BJ (cell line): ENCODE data around the gene AKR1C1. TPM values are rescaled to one million over a fixed set of nuclear protein-coding genes. Genes with fewer than 3 reads are reported as not detected.
A peak's percentile ranks its signal among the peaks of the same experiment; 100 is the strongest.
"Not testable (repeated sequence)": the region's sequence is repeated elsewhere in the genome, so short reads cannot be mapped to it uniquely, and the experiment has no call there.

Experiments
- CTCF ChIA-PET: fragments of 350-600 bp; formaldehyde crosslinking; extraction: SDS; loops from one replicate; lab custom pipeline; 2021; ENCODE audit warnings: antibody characterized with exemption, inconsistent platforms; lab: Yijun Ruan, JAX
- POLR2A ChIA-PET: fragments of 300-600 bp; sonication (Branson Sonifier 250); formaldehyde crosslinking; extraction: SDS; loops from one replicate; lab custom pipeline; 2021; ENCODE audit warnings: antibody characterized with exemption; lab: Charles Lee
- DNase-seq: peaks from one replicate; pipeline ENCODE4 v3.0.0-alpha.2; 2011; ENCODE audit warnings: low read depth
- H3K27me3 ChIP-seq: 2 replicates; pipeline ENCODE4 v1.6.0; 2011; ENCODE audit warnings: low read length; ENCODE audit not compliant: control insufficient read depth, insufficient read depth
- H3K36me3 ChIP-seq: 2 replicates; pipeline ENCODE4 v1.5.1; 2011; ENCODE audit warnings: low read length; ENCODE audit not compliant: control insufficient read depth, insufficient read depth
- H3K4me3 ChIP-seq: 2 replicates; pipeline ENCODE4 v1.5.1; 2011; ENCODE audit warnings: low read depth, mild to moderate bottlenecking, control low read depth, low read length
- CTCF ChIP-seq: IDR thresholded peaks from 2 replicates; pipeline ENCODE4 v1.5.1; 2011; ENCODE audit warnings: low read depth, mild to moderate bottlenecking, control low read depth, inconsistent platforms, low read length, moderate library complexity; ENCODE audit not compliant: insufficient read depth
- polyA plus RNA-seq: library from polyadenylated mRNA; depleted of rRNA; stranded (reverse); fragments of >200 nt; gene quantifications from 2 replicates; pipeline ENCODE4 v1.2.3, GENCODE V29; 2011

Gene AKR1C1
- polyA plus RNA-seq, 1 experiment = 4.0 TPM

GRCh38 chr10:4941540-4942330 is 21.5 kb upstream of the AKR1C1 start:
- POLR2A ChIA-PET = no interaction called here
- no peak for DNase-seq
- no peaks in the 10 kb centered on the region for H3K27me3 ChIP-seq
- no peak overlapping the region for H3K4me3 ChIP-seq
- no peaks in the 10 kb centered on the region for H3K36me3 ChIP-seq
- no peak for TF ChIP-seq CTCF
- CTCF ChIA-PET = interaction anchor here (0.6 to 1.4 kb wide), 2 partner anchors 89 to 93 kb away, joined by 3 to 11 read pairs; no protein-coding TSS in a partner anchor

GRCh38 chr10:4942931-4943330 is 20.3 kb upstream of the AKR1C1 start:
- TF ChIP-seq CTCF = 0 out of 2 replicates have a peak, but pooled peaks have one; percentile 8
- CTCF ChIA-PET = interaction anchor here (1.3 kb wide), 1 partner anchor 93 kb away, joined by 4 read pairs; no protein-coding TSS in a partner anchor

GRCh38 chr10:4943416-4943815 is 19.8 kb upstream of the AKR1C1 start:
- POLR2A ChIA-PET, H3K36me3 ChIP-seq, H3K4me3 ChIP-seq, DNase-seq, H3K27me3 ChIP-seq: not testable (repeated sequence)
- CTCF ChIA-PET = interaction anchor here (1.3 kb wide), 1 partner anchor 93 kb away, joined by 4 read pairs; no protein-coding TSS in a partner anchor

More at GRCh38 chr10:4942931-4943330, 20.3 kb upstream of the AKR1C1 start:
- POLR2A ChIA-PET, H3K4me3 ChIP-seq, H3K36me3 ChIP-seq, H3K27me3 ChIP-seq: not testable (repeated sequence)
- DNase-seq = peak; percentile 27

GRCh38 chr10:4943821-4944220 is 19.4 kb upstream of the AKR1C1 start:
- Histone ChIP-seq H3K36me3 (no peaks in the 10 kb centered on the region), H3K27me3 (no peaks in the 10 kb centered on the region), H3K4me3 (no peak overlapping the region)
- POLR2A ChIA-PET = no interaction called here
- CTCF ChIA-PET = interaction anchor here (1.3 kb wide), 1 partner anchor 94 kb away, joined by 4 read pairs; no protein-coding TSS in a partner anchor
- no peak for DNase-seq
- TF ChIP-seq CTCF = no peak

- no peaks in the 10 kb centered on the region for H3K36me3 ChIP-seq
- H3K27me3 ChIP-seq = no peaks in the 10 kb centered on the region
- no peak for DNase-seq
- ChIA-PET POLR2A (no interaction called here), CTCF (interaction anchor here (1.7 kb wide), 1 partner anchor 95 kb away, joined by 8 read pairs; no protein-coding TSS in a partner anchor)
- H3K4me3 ChIP-seq = no peak overlapping the region
- no peak for TF ChIP-seq CTCF
Observed at GRCh38 chr10:4944841-4945240, 18.4 kb upstream of the AKR1C1 start.
